ENCODE results near the gene BNIPL. TPM values are rescaled to one million over a fixed set of nuclear protein-coding genes. Genes with fewer than 3 reads are reported as not detected.

The BNIPL gene
- total RNA-seq, 4 donors from 2014 or later = 196 to 492 (median 251) TPM

GRCh38 chr1:151006327-151007052, 29.9 kb upstream of the BNIPL start, which contains the start of gene MINDY1:
Gene MINDY1, minus strand, starts transcription at chr1:151006902. Its CDS starts 4,285 bp downstream, at chr1:151002617.
- H3K4me3 ChIP-seq = peak within 1 kb of the TSS; percentile 65
- TF ChIP-seq POLR2AphosphoS5 (IDR thresholded peaks at IDR 0.05) (peak in 1 of 3 donors; percentile 15), EP300 (IDR thresholded peaks at IDR 0.05) (no peak), POLR2A (IDR thresholded peaks at IDR 0.05) (peak in 1 of 2 donors; percentile 42)
- TF ChIP-seq, protein P1, sequence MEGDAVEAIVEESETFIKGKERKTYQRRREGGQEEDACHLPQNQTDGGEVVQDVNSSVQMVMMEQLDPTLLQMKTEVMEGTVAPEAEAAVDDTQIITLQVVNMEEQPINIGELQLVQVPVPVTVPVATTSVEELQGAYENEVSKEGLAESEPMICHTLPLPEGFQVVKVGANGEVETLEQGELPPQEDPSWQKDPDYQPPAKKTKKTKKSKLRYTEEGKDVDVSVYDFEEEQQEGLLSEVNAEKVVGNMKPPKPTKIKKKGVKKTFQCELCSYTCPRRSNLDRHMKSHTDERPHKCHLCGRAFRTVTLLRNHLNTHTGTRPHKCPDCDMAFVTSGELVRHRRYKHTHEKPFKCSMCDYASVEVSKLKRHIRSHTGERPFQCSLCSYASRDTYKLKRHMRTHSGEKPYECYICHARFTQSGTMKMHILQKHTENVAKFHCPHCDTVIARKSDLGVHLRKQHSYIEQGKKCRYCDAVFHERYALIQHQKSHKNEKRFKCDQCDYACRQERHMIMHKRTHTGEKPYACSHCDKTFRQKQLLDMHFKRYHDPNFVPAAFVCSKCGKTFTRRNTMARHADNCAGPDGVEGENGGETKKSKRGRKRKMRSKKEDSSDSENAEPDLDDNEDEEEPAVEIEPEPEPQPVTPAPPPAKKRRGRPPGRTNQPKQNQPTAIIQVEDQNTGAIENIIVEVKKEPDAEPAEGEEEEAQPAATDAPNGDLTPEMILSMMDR (IDR thresholded peaks at IDR 0.05) = peak; percentile 24 to 39
- peak within 1 kb of the TSS; percentile 91 for H3K27ac ChIP-seq
- WGBS = under 1% methylated on average over 18 of the region's 18 CpGs
- H3K4me1 ChIP-seq = peaks cover 69% of the 10 kb centered on the region
- peak; percentile 85 to 88 for DNase-seq (ENCODE audit: low spot score in 2 of 2)
- H3K27me3 ChIP-seq = no peaks in the 10 kb centered on the region
- H3K9me3 ChIP-seq = no peaks in the 10 kb centered on the region
- peaks cover 11% of the 10 kb centered on the region for H3K36me3 ChIP-seq

GRCh38 chr1:151007853-151008243, 28.5 kb upstream of the BNIPL start:
- Histone ChIP-seq H3K9me3 (no peaks in the 10 kb centered on the region), H3K27ac (peak overlapping the region; percentile 91), H3K36me3 (no peaks in the 10 kb centered on the region), H3K4me1 (peaks cover 61% of the 10 kb centered on the region), H3K4me3 (peak overlapping the region; percentile 56), H3K27me3 (no peaks in the 10 kb centered on the region)
- DNase-seq (ENCODE audit: low spot score in 2 of 2) = no peak
- WGBS = 14% methylated on average over 4 of the region's 4 CpGs
- TF ChIP-seq EP300 (IDR thresholded peaks at IDR 0.05) (no peak), POLR2AphosphoS5 (IDR thresholded peaks at IDR 0.05) (no peak), POLR2A (IDR thresholded peaks at IDR 0.05) (no peak)
- TF ChIP-seq, protein P1 (IDR thresholded peaks at IDR 0.05) = no peak

- TF ChIP-seq, protein P1 (IDR thresholded peaks at IDR 0.05) = no peak
- TF ChIP-seq EP300 (IDR thresholded peaks at IDR 0.05) (no peak), POLR2A (IDR thresholded peaks at IDR 0.05) (peak in 1 of 2 donors; percentile 45), POLR2AphosphoS5 (IDR thresholded peaks at IDR 0.05) (peak in 2 of 3 donors; percentile 3 to 61)
- H3K4me1 ChIP-seq = peaks cover 54% of the 10 kb centered on the region
Observed at GRCh38 chr1:151008244-151009205, 27.9 kb upstream of the BNIPL start, which contains the start of gene PRUNE1. Gene PRUNE1, plus strand, starts transcription at chr1:151008449. Its CDS starts 184 bp downstream, at chr1:151008633.

GRCh38 chr1:151009206-151009587, 27.2 kb upstream of the BNIPL start:
- Histone ChIP-seq H3K27me3 (no peaks in the 10 kb centered on the region), H3K4me1 (peaks cover 47% of the 10 kb centered on the region), H3K27ac (peak overlapping the region; percentile 91), H3K4me3 (peak overlapping the region; percentile 56), H3K36me3 (no peaks in the 10 kb centered on the region), H3K9me3 (no peaks in the 10 kb centered on the region)
- 44% methylated on average over 3 of the region's 3 CpGs for WGBS
- TF ChIP-seq, protein P1 (IDR thresholded peaks at IDR 0.05) = no peak
- no peak for TF ChIP-seq POLR2A (IDR thresholded peaks at IDR 0.05)
- TF ChIP-seq POLR2AphosphoS5 (IDR thresholded peaks at IDR 0.05) = no peak
- no peak for TF ChIP-seq EP300 (IDR thresholded peaks at IDR 0.05)
- DNase-seq (ENCODE audit: low spot score in 2 of 2) = no peak

More at GRCh38 chr1:151008244-151009205, 27.9 kb upstream of the BNIPL start, which contains the start of gene PRUNE1:
- no peaks in the 10 kb centered on the region for H3K9me3 ChIP-seq
- peak within 1 kb of the TSS; percentile 65 for H3K4me3 ChIP-seq
- H3K36me3 ChIP-seq = no peaks in the 10 kb centered on the region
- H3K27me3 ChIP-seq = no peaks in the 10 kb centered on the region
- peak; percentile 99 for DNase-seq (ENCODE audit: low spot score in 2 of 2)
- 1% methylated on average over 33 of the region's 69 CpGs for WGBS
- peak within 1 kb of the TSS; percentile 91 for H3K27ac ChIP-seq
